ENCODE measurements around the gene TECTA.

DNA sequence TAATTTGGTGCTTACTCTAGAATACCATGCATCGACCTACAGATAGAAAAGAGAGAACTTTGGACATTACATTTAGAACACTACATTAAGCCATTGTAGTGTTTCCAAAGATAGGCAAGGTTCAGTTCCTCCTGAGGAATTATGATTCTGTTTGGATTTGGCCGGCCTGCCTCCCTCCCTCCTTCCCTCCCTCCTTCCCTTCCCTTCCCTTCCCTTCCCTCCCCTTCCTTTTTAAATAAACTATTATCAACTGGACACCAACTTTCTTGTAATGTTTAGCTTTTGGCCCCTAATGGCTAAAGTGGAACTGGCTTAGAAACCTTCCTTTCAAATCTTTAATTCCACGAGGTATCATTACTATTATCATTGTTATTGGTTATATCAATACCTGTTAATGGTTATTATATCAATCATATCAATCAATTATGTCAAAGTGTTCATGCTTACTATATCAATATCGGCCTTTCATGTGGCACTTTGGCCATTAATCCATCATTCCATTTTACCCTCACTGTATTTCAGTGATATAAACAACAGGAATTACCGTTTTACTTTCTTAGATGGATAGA, 60.4 kb downstream of the TECTA start:
- TF ChIP-seq CTCF (IDR thresholded peaks at IDR 0.05), result no peak
- TF ChIP-seq POLR2AphosphoS5 (IDR thresholded peaks at IDR 0.05), result no peak
- TF ChIP-seq POLR2A (IDR thresholded peaks at IDR 0.05), result no peak
